T-helper 1 cell treated with Interleukin-12 subunit alpha and Interleukin-12 subunit beta and Interleukin-4 antibody, amounts not matched to agents 30 μg/mL and 1 μg/mL, for 36 hours (primary cell): Measurements from ENCODE around the gene SPIRE1.
"Not testable (repeated sequence)": the region's sequence is repeated elsewhere in the genome, so short reads cannot be mapped to it uniquely, and the experiment has no call there.

Experiments
- H3K27ac Mint-ChIP-seq: one replicate; pipeline ENCODE4 v1.8.0; 2021; ENCODE audit warnings: mild to moderate bottlenecking, mixed read lengths
- H3K27me3 Mint-ChIP-seq: one replicate; pipeline ENCODE4 v1.8.0; 2021; ENCODE audit warnings: low read depth, mixed read lengths
- H3K36me3 Mint-ChIP-seq: one replicate; pipeline ENCODE4 v1.8.0; 2021; ENCODE audit warnings: low read depth, mixed read lengths
- H3K4me1 Mint-ChIP-seq: one replicate; pipeline ENCODE4 v1.8.0; 2021; ENCODE audit warnings: low read depth, mixed read lengths
- H3K4me3 Mint-ChIP-seq: one replicate; pipeline ENCODE4 v1.8.0; 2021; ENCODE audit warnings: mild to moderate bottlenecking, moderate library complexity, mixed read lengths
- H3K9me3 Mint-ChIP-seq: one replicate; pipeline ENCODE4 v1.8.0; 2021; ENCODE audit warnings: mixed read lengths

Gene SPIRE1

GRCh38 chr18:12481915-12482314 lies 176.0 kb downstream of the SPIRE1 start:
- not testable (repeated sequence) for H3K4me1 Mint-ChIP-seq, H3K27me3 Mint-ChIP-seq, H3K9me3 Mint-ChIP-seq, H3K36me3 Mint-ChIP-seq, H3K27ac Mint-ChIP-seq, H3K4me3 Mint-ChIP-seq

- Mint-ChIP-seq H3K27me3 (no peaks in the 10 kb centered on the region), H3K9me3 (no peaks in the 10 kb centered on the region), H3K4me1 (no peaks in the 10 kb centered on the region)
Measured at GRCh38 chr18:12479982-12480381, 177.9 kb downstream of the SPIRE1 start.

GRCh38 chr18:12479536-12479935 lies 178.4 kb downstream of the SPIRE1 start:
- Mint-ChIP-seq H3K27ac (no peak overlapping the region), H3K9me3 (no peaks in the 10 kb centered on the region), H3K4me1 (no peaks in the 10 kb centered on the region), H3K36me3 (no peaks in the 10 kb centered on the region), H3K27me3 (no peaks in the 10 kb centered on the region), H3K4me3 (no peak overlapping the region)

More at GRCh38 chr18:12479982-12480381, 177.9 kb downstream of the SPIRE1 start:
- Mint-ChIP-seq H3K27ac (no peak overlapping the region), H3K4me3 (no peak overlapping the region), H3K36me3 (no peaks in the 10 kb centered on the region)

- Mint-ChIP-seq H3K36me3 (no peaks in the 10 kb centered on the region), H3K4me1 (no peaks in the 10 kb centered on the region), H3K27ac (no peak overlapping the region), H3K4me3 (no peak overlapping the region), H3K27me3 (no peaks in the 10 kb centered on the region), H3K9me3 (no peaks in the 10 kb centered on the region)
Measured at GRCh38 chr18:12478269-12479047, 179.4 kb downstream of the SPIRE1 start.

- Mint-ChIP-seq H3K9me3 (no peaks in the 10 kb centered on the region), H3K27me3 (no peaks in the 10 kb centered on the region), H3K27ac (no peak overlapping the region), H3K4me3 (no peak overlapping the region), H3K4me1 (no peaks in the 10 kb centered on the region), H3K36me3 (no peaks in the 10 kb centered on the region)
Measured at GRCh38 chr18:12477606-12478005, 180.3 kb downstream of the SPIRE1 start.

- Mint-ChIP-seq H3K9me3 (no peaks in the 10 kb centered on the region), H3K27ac (no peak overlapping the region), H3K4me1 (no peaks in the 10 kb centered on the region), H3K27me3 (no peaks in the 10 kb centered on the region), H3K36me3 (no peaks in the 10 kb centered on the region), H3K4me3 (no peak overlapping the region)
Measured at GRCh38 chr18:12476955-12477354, 181.0 kb downstream of the SPIRE1 start.

GRCh38 chr18:12474876-12475275 lies 183.0 kb downstream of the SPIRE1 start:
- Mint-ChIP-seq H3K4me3 (no peak overlapping the region), H3K4me1 (no peaks in the 10 kb centered on the region), H3K27me3 (no peaks in the 10 kb centered on the region), H3K27ac (no peak overlapping the region), H3K9me3 (no peaks in the 10 kb centered on the region), H3K36me3 (no peaks in the 10 kb centered on the region)

- no peaks in the 10 kb centered on the region for H3K9me3 Mint-ChIP-seq
- H3K4me3 Mint-ChIP-seq, result no peak overlapping the region
- no peaks in the 10 kb centered on the region for H3K4me1 Mint-ChIP-seq
- no peak overlapping the region for H3K27ac Mint-ChIP-seq
- H3K36me3 Mint-ChIP-seq, result no peaks in the 10 kb centered on the region
- H3K27me3 Mint-ChIP-seq, result no peaks in the 10 kb centered on the region
Measured at GRCh38 chr18:12474146-12474545, 183.8 kb downstream of the SPIRE1 start.

GRCh38 chr18:12470382-12471075 lies 187.4 kb downstream of the SPIRE1 start:
- Mint-ChIP-seq H3K36me3 (no peaks in the 10 kb centered on the region), H3K9me3 (no peaks in the 10 kb centered on the region), H3K27me3 (no peaks in the 10 kb centered on the region), H3K27ac (no peak overlapping the region), H3K4me3 (no peak overlapping the region), H3K4me1 (no peaks in the 10 kb centered on the region)

GRCh38 chr18:12468445-12468844 lies 189.5 kb downstream of the SPIRE1 start:
- H3K27ac Mint-ChIP-seq, result no peak overlapping the region
- no peaks in the 10 kb centered on the region for H3K4me1 Mint-ChIP-seq
- no peaks in the 10 kb centered on the region for H3K36me3 Mint-ChIP-seq
- H3K27me3 Mint-ChIP-seq, result no peaks in the 10 kb centered on the region
- H3K4me3 Mint-ChIP-seq, result no peak overlapping the region
- H3K9me3 Mint-ChIP-seq, result no peaks in the 10 kb centered on the region

- Mint-ChIP-seq H3K27me3 (no peaks in the 10 kb centered on the region), H3K4me3 (no peak overlapping the region), H3K4me1 (no peaks in the 10 kb centered on the region), H3K36me3 (no peaks in the 10 kb centered on the region), H3K27ac (no peak overlapping the region), H3K9me3 (no peaks in the 10 kb centered on the region)
Measured at GRCh38 chr18:12464731-12465130, 193.2 kb downstream of the SPIRE1 start.

GRCh38 chr18:12463191-12463590 lies 194.7 kb downstream of the SPIRE1 start:
- H3K36me3 Mint-ChIP-seq, result no peaks in the 10 kb centered on the region
- H3K4me1 Mint-ChIP-seq, result no peaks in the 10 kb centered on the region
- H3K9me3 Mint-ChIP-seq, result no peaks in the 10 kb centered on the region
- H3K27me3 Mint-ChIP-seq, result no peaks in the 10 kb centered on the region
- H3K27ac Mint-ChIP-seq, result no peak overlapping the region
- no peak overlapping the region for H3K4me3 Mint-ChIP-seq

- H3K27me3 Mint-ChIP-seq, result no peaks in the 10 kb centered on the region
- H3K4me1 Mint-ChIP-seq, result no peaks in the 10 kb centered on the region
- H3K36me3 Mint-ChIP-seq, result no peaks in the 10 kb centered on the region
- no peak overlapping the region for H3K4me3 Mint-ChIP-seq
- H3K27ac Mint-ChIP-seq, result no peak overlapping the region
- no peaks in the 10 kb centered on the region for H3K9me3 Mint-ChIP-seq
Measured at GRCh38 chr18:12462242-12462641, 195.7 kb downstream of the SPIRE1 start.

- no peak overlapping the region for H3K4me3 Mint-ChIP-seq
- no peaks in the 10 kb centered on the region for H3K9me3 Mint-ChIP-seq
- H3K27me3 Mint-ChIP-seq, result no peaks in the 10 kb centered on the region
- H3K36me3 Mint-ChIP-seq, result no peaks in the 10 kb centered on the region
- H3K27ac Mint-ChIP-seq, result no peak overlapping the region
- no peaks in the 10 kb centered on the region for H3K4me1 Mint-ChIP-seq
Measured at GRCh38 chr18:12461326-12461725, 196.6 kb downstream of the SPIRE1 start.

GRCh38 chr18:12460874-12461273 lies 197.0 kb downstream of the SPIRE1 start:
- H3K27ac Mint-ChIP-seq, result no peak overlapping the region
- H3K4me3 Mint-ChIP-seq, result no peak overlapping the region
- H3K36me3 Mint-ChIP-seq, result no peaks in the 10 kb centered on the region

More at GRCh38 chr18:12460874-12461273, 197.0 kb downstream of the SPIRE1 start:
- Mint-ChIP-seq H3K9me3 (no peaks in the 10 kb centered on the region), H3K27me3 (no peaks in the 10 kb centered on the region), H3K4me1 (no peaks in the 10 kb centered on the region)
